HG03103 (cell line): ENCODE measurements around the gene TVP23C.

ENCODE experiments used
- ATAC-seq: cut with Tn5 transposase; IDR thresholded peaks from one replicate; pipeline ENCODE4 v1.9.1; 2021; ENCODE audit warnings: low read depth; ENCODE audit not compliant: unreplicated experiment

The TVP23C gene

GRCh38 chr17:15467592-15467991, 95.7 kb downstream of the TVP23C start, which contains the start of gene CDRT4:
Gene CDRT4 (minus strand): TSS chr17:15467621. CDS start chr17:15440238, 27,383 bp downstream.
- ATAC-seq: no peak

- ATAC-seq: no peak
Measured at GRCh38 chr17:15466131-15466530, 97.2 kb downstream of the TVP23C start.

- no peak for ATAC-seq
Measured at GRCh38 chr17:15465045-15465701, 98.1 kb downstream of the TVP23C start.

GRCh38 chr17:15464231-15464985, 98.9 kb downstream of the TVP23C start:
- no peak for ATAC-seq

- ATAC-seq: no peak
Measured at GRCh38 chr17:15462976-15463772, 100.1 kb downstream of the TVP23C start.

- ATAC-seq: no peak
Measured at GRCh38 chr17:15457723-15458094, 105.6 kb downstream of the TVP23C start.

- no peak for ATAC-seq
Measured at GRCh38 chr17:15456972-15457722, 106.1 kb downstream of the TVP23C start.

GRCh38 chr17:15456496-15456895, 106.8 kb downstream of the TVP23C start:
- no peak for ATAC-seq

GRCh38 chr17:15454346-15454745, 108.9 kb downstream of the TVP23C start:
- no peak for ATAC-seq

GRCh38 chr17:15453782-15454181, 109.5 kb downstream of the TVP23C start:
- ATAC-seq: no peak

- ATAC-seq: no peak
Measured at GRCh38 chr17:15453246-15453645, 110.0 kb downstream of the TVP23C start.

GRCh38 chr17:15452746-15453145, 110.5 kb downstream of the TVP23C start:
- ATAC-seq: no peak
